GM21390 (cell line): ENCODE results near the gene PVRIG.
"Not testable (repeated sequence)": the region's sequence is repeated elsewhere in the genome, so short reads cannot be mapped to it uniquely, and the experiment has no call there.

Experiments used
- ATAC-seq: cut with Tn5 transposase; IDR thresholded peaks from one replicate; pipeline ENCODE4 v1.9.1; 2021; ENCODE audit not compliant: unreplicated experiment

Gene PVRIG

GRCh38 chr7:100192969-100193368 is 26.8 kb upstream of the PVRIG start:
- ATAC-seq, result no peak

GRCh38 chr7:100195222-100195621 is 24.5 kb upstream of the PVRIG start:
- ATAC-seq, result no peak

GRCh38 chr7:100195901-100196322 is 23.8 kb upstream of the PVRIG start:
- ATAC-seq, result not testable (repeated sequence)

- no peak for ATAC-seq
These were observed 21.5 kb upstream of the PVRIG start for GRCh38 chr7:100198266-100198665.

- ATAC-seq, result no peak
These were observed 19.1 kb upstream of the PVRIG start for GRCh38 chr7:100200693-100201092.

- no peak for ATAC-seq
These were observed 15.3 kb upstream of the PVRIG start for GRCh38 chr7:100204454-100204853.

- ATAC-seq, result peak; percentile 68
These were observed 10.8 kb upstream of the PVRIG start for GRCh38 chr7:100208911-100209408.

- no peak for ATAC-seq
These were observed 10.3 kb upstream of the PVRIG start for GRCh38 chr7:100209493-100209892.

GRCh38 chr7:100210805-100211204 is 8.9 kb upstream of the PVRIG start:
- no peak for ATAC-seq

GRCh38 chr7:100211342-100211780 is 8.4 kb upstream of the PVRIG start:
- ATAC-seq, result no peak

GRCh38 chr7:100212631-100213286 is 7.0 kb upstream of the PVRIG start:
- ATAC-seq, result no peak

GRCh38 chr7:100213672-100214071 is 6.1 kb upstream of the PVRIG start:
- ATAC-seq, result no peak

- not testable (repeated sequence) for ATAC-seq
These were observed 5.4 kb upstream of the PVRIG start for GRCh38 chr7:100214356-100214755.

- no peak for ATAC-seq
These were observed 3.9 kb upstream of the PVRIG start for GRCh38 chr7:100215895-100216294.

GRCh38 chr7:100217934-100218333 is 1.8 kb upstream of the PVRIG start:
- ATAC-seq, result peak; percentile 7

- no peak for ATAC-seq
These were observed 445 bp upstream of the PVRIG start for GRCh38 chr7:100219271-100219737.

GRCh38 chr7:100220586-100221230 is 959 bp downstream of the PVRIG start:
- peak; percentile 15 for ATAC-seq

GRCh38 chr7:100221231-100221718 is 1.5 kb downstream of the PVRIG start:
- peak; percentile 52 for ATAC-seq

GRCh38 chr7:100221767-100222444 is 2.2 kb downstream of the PVRIG start:
- no peak for ATAC-seq

GRCh38 chr7:100222445-100223132 is 2.8 kb downstream of the PVRIG start:
- ATAC-seq, result no peak

- ATAC-seq, result not testable (repeated sequence)
These were observed 3.7 kb downstream of the PVRIG start for GRCh38 chr7:100223376-100223927.
